ENCODE measurements around the gene ZNF385C. TPM values are rescaled to one million over a fixed set of nuclear protein-coding genes. Genes with fewer than 3 reads are reported as not detected.

Gene ZNF385C
- total and polyA plus RNA-seq, 2 of the 13 experiments (the other 11 are each of a cell fraction or from before 2014, with no cell fraction given) = 2.3 to 6.1 TPM

- Histone ChIP-seq H3K9ac (ENCODE audit: insufficient read depth, low read depth, low read length) (no peak overlapping the region), H3K4me3 (replicated peaks in 1 of 3; ENCODE audit: insufficient read depth in 1 of 3, low read depth in 2 of 3, low read length in 3 of 3) (no peak overlapping the region), H3K79me2 (ENCODE audit: insufficient read depth, low read length) (no peaks in the 10 kb centered on the region), H4K20me1 (ENCODE audit: insufficient read depth, low read length) (no peaks in the 10 kb centered on the region), H2AFZ (ENCODE audit: low read length) (no peak overlapping the region), H3K27me3 (ENCODE audit: control insufficient read depth in 1 of 2, insufficient read depth in 2 of 2, low read length in 2 of 2) (peaks cover 2 to 29% of the 10 kb centered on the region in 2 experiments; a peak in 4 of 5 replicates), H3K4me1 (ENCODE audit: insufficient read depth, low read length) (peaks cover 28% of the 10 kb centered on the region), H3K4me2 (ENCODE audit: low read depth, low read length) (no peak overlapping the region), H3K27ac (ENCODE audit: extremely low read length, insufficient read depth, low read length) (no peak overlapping the region), H3K36me3 (replicated peaks in 1 of 2; ENCODE audit: control insufficient read depth in 1 of 2, insufficient read depth in 2 of 2, low read length in 2 of 2) (no peaks in the 10 kb centered on the region), H3K9me3 (ENCODE audit: low read length) (no peaks in the 10 kb centered on the region)
- no TSS peak for BruUV-seq (replicated peaks)
- ATAC-seq = no peak
- no peak for FAIRE-seq
- 0 out of 2 replicates have a peak, but pooled peaks have one; percentile 4 for TF ChIP-seq CTCF (CRISPR knock-in tag; IDR thresholded peaks at IDR 0.05)
- TF ChIP-seq, protein P1, sequence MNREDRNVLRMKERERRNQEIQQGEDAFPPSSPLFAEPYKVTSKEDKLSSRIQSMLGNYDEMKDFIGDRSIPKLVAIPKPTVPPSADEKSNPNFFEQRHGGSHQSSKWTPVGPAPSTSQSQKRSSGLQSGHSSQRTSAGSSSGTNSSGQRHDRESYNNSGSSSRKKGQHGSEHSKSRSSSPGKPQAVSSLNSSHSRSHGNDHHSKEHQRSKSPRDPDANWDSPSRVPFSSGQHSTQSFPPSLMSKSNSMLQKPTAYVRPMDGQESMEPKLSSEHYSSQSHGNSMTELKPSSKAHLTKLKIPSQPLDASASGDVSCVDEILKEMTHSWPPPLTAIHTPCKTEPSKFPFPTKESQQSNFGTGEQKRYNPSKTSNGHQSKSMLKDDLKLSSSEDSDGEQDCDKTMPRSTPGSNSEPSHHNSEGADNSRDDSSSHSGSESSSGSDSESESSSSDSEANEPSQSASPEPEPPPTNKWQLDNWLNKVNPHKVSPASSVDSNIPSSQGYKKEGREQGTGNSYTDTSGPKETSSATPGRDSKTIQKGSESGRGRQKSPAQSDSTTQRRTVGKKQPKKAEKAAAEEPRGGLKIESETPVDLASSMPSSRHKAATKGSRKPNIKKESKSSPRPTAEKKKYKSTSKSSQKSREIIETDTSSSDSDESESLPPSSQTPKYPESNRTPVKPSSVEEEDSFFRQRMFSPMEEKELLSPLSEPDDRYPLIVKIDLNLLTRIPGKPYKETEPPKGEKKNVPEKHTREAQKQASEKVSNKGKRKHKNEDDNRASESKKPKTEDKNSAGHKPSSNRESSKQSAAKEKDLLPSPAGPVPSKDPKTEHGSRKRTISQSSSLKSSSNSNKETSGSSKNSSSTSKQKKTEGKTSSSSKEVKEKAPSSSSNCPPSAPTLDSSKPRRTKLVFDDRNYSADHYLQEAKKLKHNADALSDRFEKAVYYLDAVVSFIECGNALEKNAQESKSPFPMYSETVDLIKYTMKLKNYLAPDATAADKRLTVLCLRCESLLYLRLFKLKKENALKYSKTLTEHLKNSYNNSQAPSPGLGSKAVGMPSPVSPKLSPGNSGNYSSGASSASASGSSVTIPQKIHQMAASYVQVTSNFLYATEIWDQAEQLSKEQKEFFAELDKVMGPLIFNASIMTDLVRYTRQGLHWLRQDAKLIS (CRISPR knock-in tag; IDR thresholded peaks at IDR 0.05) = no peak
- WGBS (ENCODE audit: low lambda C conversion rate) = 41% methylated on average over 2 of the region's 3 CpGs
- intact Hi-C loops (cut with micrococcal nuclease; ENCODE audit: unreplicated experiment) (no loop called here), in situ Hi-C loops (cut with HindIII; ENCODE audit: extremely low pct_ligation_motif_present, low pct_unique_long_range_greater_than_20kb) (loop anchor here (5.0 kb wide), 1 partner anchor 33 kb away; no protein-coding TSS in a partner anchor)
- no peak for DNase-seq (ENCODE audit: low spot score)
- CTCF ChIA-PET (ENCODE audit: low intra/inter-chr PET ratio, low total read pairs) = interaction anchor here (1.2 to 3.5 kb wide), 2 partner anchors 31 to 38 kb away, joined by 3 to 125 read pairs; partner anchors contain the start of gene ZNF385C
- POLR2A ChIA-PET = interaction anchor here (0.6 to 1.0 kb wide), 3 partner anchors 18 to 37 kb away, joined by 3 to 4 read pairs (median 4); no protein-coding TSS in a partner anchor
Observed at GRCh38 chr17:42068979-42069378, 29.3 kb downstream of the ZNF385C start.
